SK-MEL-5 (cell line): ENCODE results near the gene STRN3. TPM values are rescaled to one million over a fixed set of nuclear protein-coding genes. Genes with fewer than 3 reads are reported as not detected.
"Not testable (repeated sequence)": the region's sequence is repeated elsewhere in the genome, so short reads cannot be mapped to it uniquely, and the experiment has no call there.

Experiments used
- DNase-seq: peaks from one replicate; pipeline ENCODE4 v3.0.0-alpha.2; 2016; ENCODE audit warnings: low read depth, low spot score
- in situ Hi-C: cut with HindIII; loops from 2 replicates; pipeline ENCODE4 v1.10.0; 2016; ENCODE audit warnings: low sequenced_read_pairs, high pct_unique_total_duplicates, low pct_unique_long_range_greater_than_20kb
- total RNA-seq: library from RNA; depleted of rRNA; stranded (reverse); fragments of >200 nt; shearing (Covaris generic); gene quantifications from 2 replicates; pipeline ENCODE4 v1.2.3, GENCODE V29; 2014

STRN3 gene
- total RNA-seq, 1 experiment from 2014 or later = 35.8 TPM

DNA sequence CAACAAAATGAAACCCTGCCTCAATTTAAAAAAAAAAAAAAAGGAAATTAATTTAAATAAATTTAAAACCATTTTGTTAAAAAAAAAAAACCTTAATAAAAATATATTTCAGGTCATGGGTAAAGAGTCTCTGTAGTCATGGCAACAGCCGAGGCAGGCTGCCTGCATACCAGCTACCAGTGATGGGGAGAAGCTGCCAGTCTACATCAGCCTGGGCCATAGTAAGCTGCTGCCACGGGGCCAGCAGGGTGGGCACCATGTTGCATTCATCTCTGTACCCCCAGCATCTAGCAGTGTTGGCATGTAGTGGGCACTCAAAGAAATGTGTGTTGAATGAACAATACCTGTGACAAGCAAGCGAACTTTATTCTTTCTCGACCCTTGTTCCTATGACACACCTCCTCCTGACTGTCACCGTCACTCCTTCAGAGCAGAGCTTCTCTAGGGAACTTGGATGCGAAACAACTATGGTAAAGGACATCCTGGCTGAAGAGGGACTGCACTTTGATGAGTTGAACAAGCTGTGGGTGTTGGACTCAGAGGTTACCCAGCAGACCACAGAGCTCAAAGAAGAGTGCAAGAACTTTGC, 8.0 kb downstream of the STRN3 start:
- DNase-seq = no peak
- in situ Hi-C loops = no loop called here

DNA sequence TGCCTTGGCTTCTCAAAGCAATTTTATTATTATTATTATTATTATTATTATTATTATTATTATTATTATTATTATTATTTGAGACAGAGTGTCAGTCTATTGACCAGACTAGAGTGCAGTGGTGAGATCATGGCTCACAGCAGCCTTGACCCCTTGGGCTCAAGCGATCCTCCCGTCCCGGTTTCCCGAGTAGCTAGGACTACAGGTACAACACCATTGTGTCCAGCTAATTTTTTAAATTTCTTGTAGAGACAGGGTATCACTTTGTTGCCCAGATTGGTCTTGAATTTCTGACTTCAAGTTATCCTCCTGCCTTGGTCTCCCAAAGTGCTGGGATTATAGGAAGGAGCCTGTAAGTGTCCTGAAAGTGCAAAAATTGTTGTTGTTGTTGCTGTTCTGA, 12.3 kb downstream of the STRN3 start:
- DNase-seq = no peak
- in situ Hi-C loops = no loop called here

DNA sequence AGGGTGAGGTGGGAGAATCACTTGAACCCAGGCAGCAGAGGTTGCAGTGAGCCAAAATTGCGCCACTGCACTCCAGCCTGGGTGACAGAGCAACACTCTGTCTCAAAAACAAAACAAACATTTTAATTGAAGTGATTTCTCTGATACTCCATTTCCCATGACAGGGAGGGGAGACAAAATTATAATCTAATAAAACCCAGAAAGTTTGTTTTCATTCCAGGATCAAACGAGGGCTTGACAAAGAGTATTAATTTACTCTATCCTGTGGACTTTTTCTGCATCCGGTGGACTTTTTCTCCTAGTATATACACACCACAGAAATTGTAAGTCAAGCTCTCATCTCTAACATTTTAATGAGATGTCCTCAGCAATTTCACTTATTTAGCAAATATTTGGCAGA, 15.2 kb downstream of the STRN3 start:
- DNase-seq = no peak
- in situ Hi-C loops = no loop called here

DNA sequence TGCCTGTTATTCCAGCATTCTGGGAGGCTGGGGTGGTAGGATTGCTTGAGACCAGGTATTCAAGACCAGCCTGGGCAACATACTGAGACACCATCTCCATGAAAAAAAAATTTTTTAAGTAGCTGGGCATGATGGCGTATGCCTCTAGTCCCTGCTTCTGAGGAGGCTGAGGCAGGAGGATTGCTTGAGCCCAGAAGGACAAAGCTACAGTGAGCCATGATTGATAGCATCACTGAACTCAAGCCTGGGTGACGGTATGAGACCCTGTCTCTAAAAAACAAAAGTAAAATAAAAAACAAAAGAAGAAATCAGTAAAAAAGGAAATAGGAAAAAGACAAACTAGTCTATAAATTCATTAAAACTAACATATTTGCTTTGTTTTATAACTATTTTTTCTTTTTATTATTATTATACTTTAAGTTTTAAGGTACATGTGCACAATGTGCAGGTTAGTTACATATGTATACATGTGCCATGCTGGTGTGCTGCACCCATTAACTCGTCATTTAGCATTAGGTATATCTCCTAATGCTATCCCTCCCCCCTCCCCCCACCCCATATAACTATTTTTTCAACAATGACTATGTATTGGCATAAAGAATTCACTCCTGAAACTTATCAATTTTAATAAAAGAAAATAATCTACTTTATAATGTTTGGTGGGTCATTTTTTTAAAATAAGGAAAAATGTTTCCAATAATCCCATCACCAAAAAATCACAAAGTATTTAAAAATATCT, 16.2 kb downstream of the STRN3 start:
- DNase-seq = no peak
- in situ Hi-C loops = no loop called here

DNA sequence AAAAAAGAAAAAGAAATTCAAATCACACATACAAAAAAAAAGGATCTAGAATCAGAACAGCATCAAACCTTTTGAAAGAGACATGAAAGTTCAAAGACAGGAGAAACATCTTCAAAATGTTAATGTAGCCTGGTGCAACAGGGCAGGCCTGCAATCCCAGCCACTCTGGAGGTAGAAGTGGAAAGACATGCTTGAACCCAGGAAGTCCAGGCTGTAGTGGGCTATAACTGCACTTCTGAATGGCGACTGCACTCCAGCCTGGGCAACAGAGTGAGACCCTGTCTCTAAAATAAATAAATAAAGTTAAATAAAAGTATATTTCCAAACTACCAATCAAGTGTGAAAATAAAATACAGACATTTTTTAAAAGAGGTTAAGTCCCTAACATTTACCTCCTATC, 19.5 kb downstream of the STRN3 start:
- DNase-seq = no peak
- in situ Hi-C loops = no loop called here

DNA sequence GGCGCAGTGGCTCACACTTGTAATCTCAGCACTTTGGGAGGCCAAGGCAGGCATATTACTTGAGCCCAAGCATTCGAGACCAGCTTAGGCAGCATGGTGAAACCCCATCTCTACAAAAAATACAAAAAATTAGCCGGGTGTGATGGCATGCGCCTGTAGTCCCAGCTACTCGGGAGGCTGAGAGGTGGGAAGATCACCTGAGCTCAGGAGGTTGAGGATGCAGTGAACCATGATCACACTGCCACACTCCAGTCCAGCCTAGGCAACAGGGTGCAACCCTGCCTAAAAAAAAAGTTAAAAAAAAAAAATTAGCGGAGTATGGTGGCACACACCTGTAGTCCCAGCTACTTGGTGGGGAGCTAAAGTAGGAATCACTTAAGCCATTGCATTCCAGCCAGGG, 22.2 kb downstream of the STRN3 start:
- in situ Hi-C loops = not testable (repeated sequence)

DNA sequence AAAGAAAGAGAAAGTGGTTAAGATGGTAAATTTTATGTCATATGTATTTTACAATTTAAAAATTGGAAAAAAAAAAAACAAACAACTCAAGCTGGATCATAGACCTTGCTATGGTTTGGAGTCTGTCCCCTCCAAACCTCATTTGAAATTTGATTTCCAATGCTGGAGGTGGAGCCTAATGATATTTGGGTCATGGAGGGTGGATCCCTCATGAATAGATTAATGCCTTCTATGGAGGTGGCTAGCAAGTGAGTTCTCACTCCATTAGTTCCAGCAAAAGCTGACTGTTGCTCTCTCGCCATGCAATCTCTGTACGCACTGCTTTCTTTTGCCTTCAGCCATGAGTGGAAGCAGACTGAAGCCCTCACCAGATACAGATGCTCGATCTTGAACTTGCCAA, 22.9 kb downstream of the STRN3 start:
- no peak for DNase-seq
- in situ Hi-C loops = no loop called here

More for the DNA sequence above, 22.2 kb downstream of the STRN3 start:
- DNase-seq = not testable (repeated sequence)

DNA sequence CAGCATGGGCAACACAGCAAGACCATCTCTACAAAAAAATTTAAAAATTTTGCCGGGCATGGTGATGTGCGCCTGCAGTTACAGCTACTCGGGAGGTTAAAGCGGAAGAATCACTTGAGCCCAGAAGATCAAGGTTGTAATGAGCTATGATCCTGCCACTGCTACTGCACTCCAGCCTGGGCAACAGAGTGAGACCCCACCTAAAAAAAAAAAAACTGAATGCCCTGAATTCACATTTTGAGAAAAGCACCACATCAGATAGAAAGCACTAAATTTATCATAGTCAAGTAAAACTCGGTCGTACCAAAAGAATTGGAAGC, 24.9 kb downstream of the STRN3 start:
- no peak for DNase-seq
- in situ Hi-C loops = no loop called here

DNA sequence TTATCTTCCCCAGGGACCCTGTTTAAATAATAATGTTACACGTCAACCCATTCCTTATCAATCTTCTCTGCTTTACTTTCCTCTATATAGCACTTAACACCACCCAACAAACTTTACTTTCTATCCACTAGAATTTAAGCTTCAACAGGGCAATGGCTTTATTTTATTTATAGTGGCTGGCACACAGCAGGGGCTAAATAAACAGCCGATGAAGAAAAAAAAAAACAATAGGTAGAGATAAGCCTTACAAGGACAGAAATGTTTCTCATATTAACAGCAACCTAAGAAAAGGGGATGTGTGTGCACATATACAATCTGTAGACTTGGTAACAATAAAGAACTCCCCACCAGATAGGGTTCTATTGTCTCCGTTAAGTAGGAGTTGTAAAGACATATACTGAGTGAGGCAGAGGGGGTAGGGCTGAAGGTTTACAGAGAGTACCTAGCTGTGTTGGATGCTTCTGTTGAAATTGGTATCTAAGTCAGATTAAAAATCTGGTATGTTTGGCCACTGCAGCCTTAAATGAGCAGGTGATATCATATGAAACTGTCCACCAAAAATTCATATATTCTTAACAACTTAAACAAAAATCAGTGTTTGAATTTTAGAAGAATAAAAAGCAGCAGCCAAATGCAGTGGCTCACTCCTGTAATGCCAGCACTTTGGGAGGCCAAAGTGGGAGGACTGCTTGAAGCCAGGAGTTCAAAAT, 25.4 kb downstream of the STRN3 start:
- DNase-seq = no peak

DNA sequence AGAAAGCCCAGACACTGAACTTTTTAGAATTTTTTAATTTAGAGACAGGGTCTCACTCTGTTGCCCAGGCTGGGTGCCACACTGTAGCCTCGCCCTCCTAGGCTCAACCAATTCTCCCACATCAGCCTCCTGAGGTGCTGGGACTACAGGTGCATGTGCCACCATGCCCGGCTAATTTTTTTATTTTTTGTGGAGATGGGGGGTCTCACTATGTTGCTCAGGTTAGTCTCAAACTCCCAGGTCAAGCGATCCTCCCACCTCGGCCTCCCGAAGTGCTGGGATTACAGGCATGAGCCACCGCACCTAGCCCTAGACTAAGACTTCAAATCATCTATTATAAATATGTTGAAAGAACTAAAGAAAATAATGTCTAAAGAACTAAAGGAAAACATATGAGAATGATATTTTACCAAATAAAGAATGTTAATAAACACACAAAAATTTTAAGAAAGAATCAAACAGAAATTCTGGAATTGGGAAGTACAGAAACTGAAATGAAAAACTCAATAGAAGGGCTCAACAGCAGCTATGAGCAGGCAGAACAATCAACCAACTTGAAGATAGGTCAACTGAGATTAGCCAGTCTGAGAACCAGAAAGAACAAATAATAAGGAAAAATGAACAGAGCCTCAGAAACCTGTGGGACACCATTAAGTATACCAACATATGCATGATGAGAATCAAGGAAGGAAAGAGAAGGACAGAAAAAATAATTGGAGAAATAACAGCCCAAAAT, 27.0 kb downstream of the STRN3 start:
- in situ Hi-C loops = no loop called here
- DNase-seq = no peak

More for the DNA sequence above, 25.4 kb downstream of the STRN3 start:
- in situ Hi-C loops = no loop called here

DNA sequence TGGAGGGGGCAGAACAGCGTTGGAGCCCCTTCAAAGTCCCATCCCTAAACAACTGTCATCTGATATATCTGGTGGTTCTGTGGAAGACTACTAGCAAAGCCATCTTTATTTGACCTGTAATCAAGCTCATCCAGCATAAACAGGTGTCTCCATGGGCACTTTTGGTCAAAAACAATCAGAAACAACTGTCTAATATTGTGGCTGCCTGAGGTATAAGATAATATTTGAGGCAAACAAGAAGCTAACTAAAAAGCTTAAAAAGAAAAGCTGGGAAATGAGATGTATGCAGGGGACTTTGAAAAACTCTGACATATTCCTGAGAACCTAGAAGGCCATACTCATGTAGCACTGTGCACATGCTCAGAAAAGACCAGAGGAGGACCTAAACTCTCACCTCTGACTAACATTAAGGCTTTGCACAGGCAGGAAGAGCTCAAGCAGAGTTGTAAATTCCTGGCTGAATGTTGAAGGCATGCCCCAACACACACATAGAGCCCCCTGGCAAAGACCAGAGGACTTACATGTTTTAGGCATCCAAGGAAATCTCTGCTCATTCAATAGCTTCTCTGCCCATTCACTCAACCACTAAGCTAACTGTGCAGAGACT, 28.0 kb downstream of the STRN3 start:
- DNase-seq = no peak
- in situ Hi-C loops = no loop called here

DNA sequence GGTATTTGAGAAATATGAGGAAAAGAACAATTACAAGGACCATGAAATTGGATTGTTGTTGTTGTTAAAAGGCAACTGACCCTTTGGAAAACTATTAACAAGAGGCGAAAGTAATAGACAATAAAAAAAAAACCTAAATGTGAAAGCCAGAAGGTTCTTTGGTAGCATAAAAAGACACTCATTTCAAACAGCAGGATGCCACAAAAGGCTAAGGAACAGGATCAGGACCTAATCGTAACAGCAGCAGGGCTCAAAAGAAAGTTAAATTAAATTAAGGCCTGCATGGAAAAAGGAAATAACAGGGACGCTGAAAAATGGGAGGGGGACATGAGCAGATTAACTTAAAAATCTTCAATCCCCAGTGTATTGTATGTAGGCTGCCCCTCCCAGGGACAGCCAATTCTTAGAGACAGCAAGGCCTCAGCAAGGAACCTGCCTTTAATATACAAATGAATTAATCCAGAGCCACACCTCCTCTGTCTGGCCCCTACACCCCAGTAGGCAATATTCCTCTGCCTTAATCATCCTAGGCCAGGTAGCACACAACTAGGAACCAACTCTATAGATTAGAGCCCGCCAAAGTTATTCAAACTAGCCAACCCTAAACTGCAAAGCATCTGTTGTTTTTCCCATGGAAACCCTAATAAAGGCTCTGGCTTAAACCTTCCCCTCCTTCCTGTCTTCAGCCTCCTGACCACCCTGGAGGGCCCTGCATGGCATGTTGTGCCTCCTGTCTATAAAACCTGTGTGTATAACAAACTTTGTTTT, 29.1 kb downstream of the STRN3 start:
- in situ Hi-C loops = no loop called here

DNA sequence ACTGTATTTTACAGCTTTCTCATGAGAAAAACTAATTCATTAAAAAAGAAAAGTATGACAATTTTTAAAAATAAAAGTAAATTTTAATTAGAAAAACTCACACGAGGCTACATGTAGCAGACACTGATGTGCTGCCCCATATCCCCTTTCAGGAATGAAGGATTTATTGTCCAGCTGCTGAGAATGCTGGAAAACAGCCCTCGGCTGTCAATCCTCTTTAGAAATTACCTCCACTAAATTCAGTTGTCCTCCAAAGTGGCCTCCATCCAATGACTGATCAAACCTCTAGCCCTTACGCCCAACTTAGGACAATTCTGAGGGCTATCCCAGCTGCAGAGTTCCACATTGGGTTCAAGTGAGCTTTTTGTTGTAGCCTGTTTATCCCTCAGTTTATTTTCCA, 30.5 kb downstream of the STRN3 start:
- in situ Hi-C loops = no loop called here
- no peak for DNase-seq

More for the DNA sequence above, 29.1 kb downstream of the STRN3 start:
- no peak for DNase-seq

DNA sequence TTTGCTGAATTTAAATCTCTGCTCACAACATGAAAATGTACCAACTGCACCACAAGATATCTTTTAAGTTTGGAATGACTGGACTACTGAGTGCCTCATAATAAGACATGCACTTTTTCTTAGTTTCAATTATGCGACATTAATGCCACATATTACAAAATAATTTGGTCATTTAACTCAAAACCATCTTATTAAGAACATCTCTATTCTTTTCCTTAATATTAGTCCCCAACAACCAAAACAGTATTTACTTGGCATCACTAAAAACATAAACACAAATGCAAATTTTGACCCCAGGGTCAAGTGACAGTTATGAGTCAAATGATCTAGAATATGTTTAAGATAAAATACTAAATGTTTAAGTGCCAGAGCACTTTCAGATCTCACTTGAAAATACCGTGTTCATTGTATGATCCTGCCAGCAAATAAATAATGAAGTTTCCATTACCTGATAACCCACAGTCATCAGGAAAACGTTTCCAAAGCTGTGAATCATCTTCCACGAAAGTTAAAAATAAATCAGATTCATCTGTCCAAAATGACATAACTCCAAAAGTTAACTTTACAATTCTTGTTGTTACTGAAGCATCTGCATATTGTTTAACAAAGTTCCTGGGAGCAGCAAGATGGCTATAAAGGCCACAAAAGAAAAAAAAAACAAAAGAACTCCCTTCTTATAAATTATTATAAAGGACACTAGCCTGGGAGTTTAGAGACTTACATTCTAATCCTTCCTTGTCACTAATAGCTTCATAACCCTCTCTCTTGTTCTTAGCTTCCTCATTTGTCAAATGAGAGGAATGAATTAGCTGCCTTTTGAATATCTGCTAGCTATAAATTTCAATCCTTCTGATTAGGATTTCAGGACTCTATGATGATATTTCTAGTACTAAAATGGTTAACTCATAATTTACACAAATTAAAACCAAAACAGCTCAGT, 31.2 kb downstream of the STRN3 start:
- in situ Hi-C loops = no loop called here
- DNase-seq = no peak

DNA sequence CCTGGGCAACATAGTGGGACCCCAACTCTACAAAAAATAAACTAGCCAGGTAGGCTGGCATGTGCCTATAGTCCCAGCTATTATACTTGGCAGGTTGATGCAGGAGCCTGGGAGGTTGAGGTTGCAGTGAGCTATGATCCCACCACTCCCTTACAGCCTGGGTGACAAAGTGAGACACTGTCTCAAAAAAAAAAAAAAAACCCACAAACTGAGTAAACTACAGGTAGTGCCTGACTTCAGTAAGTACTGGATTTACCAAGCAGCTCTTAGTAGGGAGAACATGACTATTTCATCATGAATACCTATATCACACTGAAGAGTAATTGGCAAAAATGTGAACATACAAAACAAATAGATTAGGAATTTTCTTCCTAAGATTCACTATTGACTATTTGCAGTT, 33.1 kb downstream of the STRN3 start:
- DNase-seq = no peak
- in situ Hi-C loops = no loop called here

DNA sequence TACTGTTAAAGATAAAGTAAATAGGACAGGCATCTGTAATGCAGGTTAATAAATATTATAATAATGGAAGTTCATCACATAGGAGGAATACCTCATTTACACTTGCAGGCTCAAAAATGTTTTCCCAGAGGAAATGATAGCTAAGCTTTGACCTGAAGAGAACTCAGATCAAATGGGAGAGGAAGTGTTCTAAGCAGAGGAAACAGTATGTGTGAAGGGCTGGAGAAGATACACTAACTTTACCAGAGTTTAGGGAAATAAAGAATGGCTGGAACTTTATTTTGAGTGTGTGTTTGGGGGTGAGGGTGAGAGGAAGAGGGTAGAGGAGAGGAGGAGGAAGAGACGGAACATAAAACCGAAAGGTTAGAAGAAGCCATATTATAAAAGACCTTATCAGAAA, 34.8 kb downstream of the STRN3 start:
- in situ Hi-C loops = no loop called here
- no peak for DNase-seq
